IMR-90 (cell line): Measurements from ENCODE around the gene FHL2.

Experiments
- BHLHE40 ChIP-seq: fragments of 150-350 bp; IDR thresholded peaks from 2 replicates; pipeline ENCODE4 v1.6.1; 2016; ENCODE audit warnings: mild to moderate bottlenecking, low read depth, low read length
- CEBPB ChIP-seq: IDR thresholded peaks from 2 replicates; pipeline ENCODE4 v1.6.1; 2012; ENCODE audit warnings: low read depth, low read length, improper control_type of control experiment
- POLR2A ChIP-seq: IDR thresholded peaks from 2 replicates; pipeline ENCODE4 v1.6.1; 2012; ENCODE audit warnings: mild to moderate bottlenecking, low read depth, low read length
- RCOR1 ChIP-seq: IDR thresholded peaks from 2 replicates; pipeline ENCODE4 v1.6.1; 2012; ENCODE audit warnings: mild to moderate bottlenecking, low read length, improper control_type of control experiment; ENCODE audit not compliant: insufficient replicate concordance
- TF ChIP-seq, protein P1 (sequence below): conservative IDR thresholded peaks from 2 replicates; pipeline ENCODE4 v1.5.1; 2012; ENCODE audit warnings: mild to moderate bottlenecking, low read depth, low read length, improper control_type of control experiment
- TF ChIP-seq, protein P2 (sequence below): fragments of 150-350 bp; IDR thresholded peaks from 2 replicates; pipeline ENCODE4 v1.6.1; 2017; ENCODE audit warnings: mild to moderate bottlenecking, antibody characterized with exemption, low read length, low read depth

DNA sequence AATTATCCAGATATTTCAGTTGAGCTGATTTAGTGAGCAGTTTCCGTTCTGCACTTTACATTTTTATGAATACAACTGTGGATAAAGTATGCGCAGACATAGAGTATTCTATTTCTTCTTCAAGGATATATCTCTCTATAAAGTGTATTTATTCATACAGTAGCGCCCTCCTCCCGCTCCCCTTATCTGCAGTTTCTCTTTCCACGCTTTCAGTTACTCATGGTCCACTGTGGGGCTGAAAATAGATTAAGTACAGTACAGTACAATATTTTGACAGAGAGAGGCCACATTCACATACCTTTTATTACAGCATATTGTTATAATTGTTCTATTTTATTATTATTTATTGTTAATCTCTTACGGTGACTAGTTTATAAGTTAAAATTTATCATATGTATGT is 19.7 kb upstream of the FHL2 start:
- TF ChIP-seq CEBPB = no peak
- TF ChIP-seq, protein P1, sequence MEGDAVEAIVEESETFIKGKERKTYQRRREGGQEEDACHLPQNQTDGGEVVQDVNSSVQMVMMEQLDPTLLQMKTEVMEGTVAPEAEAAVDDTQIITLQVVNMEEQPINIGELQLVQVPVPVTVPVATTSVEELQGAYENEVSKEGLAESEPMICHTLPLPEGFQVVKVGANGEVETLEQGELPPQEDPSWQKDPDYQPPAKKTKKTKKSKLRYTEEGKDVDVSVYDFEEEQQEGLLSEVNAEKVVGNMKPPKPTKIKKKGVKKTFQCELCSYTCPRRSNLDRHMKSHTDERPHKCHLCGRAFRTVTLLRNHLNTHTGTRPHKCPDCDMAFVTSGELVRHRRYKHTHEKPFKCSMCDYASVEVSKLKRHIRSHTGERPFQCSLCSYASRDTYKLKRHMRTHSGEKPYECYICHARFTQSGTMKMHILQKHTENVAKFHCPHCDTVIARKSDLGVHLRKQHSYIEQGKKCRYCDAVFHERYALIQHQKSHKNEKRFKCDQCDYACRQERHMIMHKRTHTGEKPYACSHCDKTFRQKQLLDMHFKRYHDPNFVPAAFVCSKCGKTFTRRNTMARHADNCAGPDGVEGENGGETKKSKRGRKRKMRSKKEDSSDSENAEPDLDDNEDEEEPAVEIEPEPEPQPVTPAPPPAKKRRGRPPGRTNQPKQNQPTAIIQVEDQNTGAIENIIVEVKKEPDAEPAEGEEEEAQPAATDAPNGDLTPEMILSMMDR = no peak
- TF ChIP-seq POLR2A = no peak
- TF ChIP-seq RCOR1 = no peak
- no peak for TF ChIP-seq BHLHE40
- TF ChIP-seq, protein P2, sequence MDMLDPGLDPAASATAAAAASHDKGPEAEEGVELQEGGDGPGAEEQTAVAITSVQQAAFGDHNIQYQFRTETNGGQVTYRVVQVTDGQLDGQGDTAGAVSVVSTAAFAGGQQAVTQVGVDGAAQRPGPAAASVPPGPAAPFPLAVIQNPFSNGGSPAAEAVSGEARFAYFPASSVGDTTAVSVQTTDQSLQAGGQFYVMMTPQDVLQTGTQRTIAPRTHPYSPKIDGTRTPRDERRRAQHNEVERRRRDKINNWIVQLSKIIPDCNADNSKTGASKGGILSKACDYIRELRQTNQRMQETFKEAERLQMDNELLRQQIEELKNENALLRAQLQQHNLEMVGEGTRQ = no peak
